Vagina (tissue), 2 donors: ENCODE results near the gene FOXR1. TPM values are rescaled to one million over a fixed set of nuclear protein-coding genes. Genes with fewer than 3 reads are reported as not detected.

Source experiments
- DNase-seq, 2 donors: peaks; one replicate each; pipeline ENCODE4 v3.0.0-alpha.2; 2017; ENCODE audit errors: extremely low spot score in 2 of 2
- H3K27ac ChIP-seq: fragments of 200-600 bp; sonication (generic); one replicate; pipeline ENCODE4 v1.5.1; 2019
- H3K27me3 ChIP-seq: fragments of 200-600 bp; sonication (generic); one replicate; pipeline ENCODE4 v1.5.1; 2019
- H3K36me3 ChIP-seq, 2 donors: fragments of 200-600 bp; sonication (generic); one replicate each; pipeline ENCODE4 v1.5.1; 2017 to 2019
- H3K4me1 ChIP-seq: fragments of 200-600 bp; sonication (generic); one replicate; pipeline ENCODE4 v1.5.1; 2019
- H3K4me3 ChIP-seq, 2 donors: fragments of 200-600 bp; sonication (generic); 1 replicate in 1 of 2; 2 replicates in 1 of 2; pipeline ENCODE4 v1.5.1; 2016 to 2019
- H3K9me3 ChIP-seq: fragments of 200-600 bp; sonication (generic); one replicate; pipeline ENCODE4 v1.5.1; 2019
- CTCF ChIP-seq, 3 experiments: fragments of 450-650 bp in 2 of 3; fragments of 200-600 bp in 1 of 3; sonication (generic) in 1 of 3; IDR thresholded peaks; one replicate each; pipeline ENCODE4 v1.5.1; 2017 to 2019; ENCODE audit warnings: antibody characterized with exemption in 3 of 3, mild to moderate bottlenecking in 2 of 3, moderate library complexity in 2 of 3
- POLR2A ChIP-seq, 2 donors: fragments of 450-650 bp; IDR thresholded peaks; one replicate each; pipeline ENCODE4 v1.6.1; 2017; ENCODE audit warnings: antibody characterized with exemption in 2 of 2, mild to moderate bottlenecking in 2 of 2, moderate library complexity in 2 of 2
- POLR2AphosphoS5 ChIP-seq, 2 donors: sonication (generic); formaldehyde crosslinking; IDR thresholded peaks; one replicate each; pipeline ENCODE4 v1.9.0; 2017; ENCODE audit warnings: antibody characterized with exemption in 2 of 2, mild to moderate bottlenecking in 2 of 2, low read depth in 1 of 2; ENCODE audit not compliant: insufficient read depth in 1 of 2
- intact Hi-C: fragments of 100-400 bp; cut with DNase I; formaldehyde crosslinking; loops from one replicate; pipeline ENCODE4 v1.15.1; 2023
- total RNA-seq: library from RNA; depleted of rRNA; stranded (reverse); fragments of >200 nt; gene quantifications from one replicate; pipeline ENCODE4 v1.2.3, GENCODE V29; 2016

Gene FOXR1
- total RNA-seq, 1 donor from 2014 or later = not detected

DNA sequence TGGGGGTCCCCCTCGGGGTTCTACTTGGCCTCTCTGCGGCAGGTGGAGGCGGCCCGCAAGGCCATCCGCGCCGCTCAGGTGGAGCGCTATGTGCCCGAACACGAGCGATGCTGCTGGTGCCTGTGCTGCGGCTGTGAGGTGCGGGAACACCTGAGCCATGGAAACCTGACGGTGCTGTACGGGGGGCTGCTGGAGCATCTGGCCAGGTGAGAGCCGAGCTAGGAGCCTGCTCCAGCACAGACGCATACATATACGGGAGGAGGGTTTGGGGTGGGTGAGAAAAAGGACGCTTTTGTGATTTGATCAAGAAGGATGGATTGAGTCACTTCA lies 26.8 kb downstream of the FOXR1 start:
- no peaks in the 10 kb centered on the region for H3K9me3 ChIP-seq
- H3K36me3 ChIP-seq = peaks cover 0 to 27% of the 10 kb centered on the region in 2 donors
- TF ChIP-seq CTCF (IDR thresholded peaks at IDR 0.05) = no peak
- TF ChIP-seq POLR2A (IDR thresholded peaks at IDR 0.05) = no peak
- TF ChIP-seq POLR2AphosphoS5 (IDR thresholded peaks at IDR 0.05; ENCODE audit: insufficient read depth in 1 of 2, low read depth in 1 of 2) = no peak
- intact Hi-C loops = no loop called here
- DNase-seq = no peak
- H3K4me1 ChIP-seq = peaks cover 34% of the 10 kb centered on the region
- H3K27ac ChIP-seq = peak overlapping the region; percentile 65
- peak overlapping the region; percentile 86 to 88 for H3K4me3 ChIP-seq
- no peaks in the 10 kb centered on the region for H3K27me3 ChIP-seq

- Histone ChIP-seq H3K9me3 (no peaks in the 10 kb centered on the region), H3K4me3 (peak overlapping the region; percentile 86 to 88), H3K4me1 (peaks cover 34% of the 10 kb centered on the region), H3K27ac (peak overlapping the region; percentile 65), H3K27me3 (no peaks in the 10 kb centered on the region), H3K36me3 (peaks cover 0 to 27% of the 10 kb centered on the region in 2 donors)
- intact Hi-C loops = no loop called here
- no peak for TF ChIP-seq POLR2AphosphoS5 (IDR thresholded peaks at IDR 0.05; ENCODE audit: insufficient read depth in 1 of 2, low read depth in 1 of 2)
- no peak for TF ChIP-seq CTCF (IDR thresholded peaks at IDR 0.05)
- no peak for TF ChIP-seq POLR2A (IDR thresholded peaks at IDR 0.05)
- no peak for DNase-seq
These were observed 27.3 kb downstream of the FOXR1 start for GRCh38 chr11:118998822-118999221.

DNA sequence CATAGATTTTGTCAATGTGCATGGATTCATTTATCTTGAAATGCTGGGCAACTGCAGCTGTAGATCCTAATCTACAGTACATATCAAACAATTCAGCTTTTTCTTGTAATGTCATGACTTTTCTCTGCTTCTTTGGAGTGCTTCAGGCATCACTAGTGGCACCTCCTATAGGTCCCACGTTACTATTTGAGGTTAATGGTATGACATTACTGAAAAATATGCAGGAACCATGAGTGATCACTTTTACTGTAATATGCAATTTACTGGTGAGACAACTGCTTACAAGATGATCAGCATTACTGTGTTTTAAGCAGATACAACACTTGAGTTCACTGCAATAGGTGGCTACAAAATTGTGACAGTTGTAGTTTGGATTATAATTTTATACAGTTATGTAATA lies 29.3 kb downstream of the FOXR1 start:
- no peak for DNase-seq
- H3K4me3 ChIP-seq = no peak overlapping the region
- H3K4me1 ChIP-seq = peaks cover 34% of the 10 kb centered on the region
- H3K27ac ChIP-seq = no peak overlapping the region
- H3K9me3 ChIP-seq = no peaks in the 10 kb centered on the region
- intact Hi-C loops = no loop called here
- H3K27me3 ChIP-seq = no peaks in the 10 kb centered on the region
- no peak for TF ChIP-seq POLR2AphosphoS5 (IDR thresholded peaks at IDR 0.05; ENCODE audit: insufficient read depth in 1 of 2, low read depth in 1 of 2)
- no peak for TF ChIP-seq POLR2A (IDR thresholded peaks at IDR 0.05)
- no peak for TF ChIP-seq CTCF (IDR thresholded peaks at IDR 0.05)
- H3K36me3 ChIP-seq = peaks cover 0 to 31% of the 10 kb centered on the region in 2 donors

- Histone ChIP-seq H3K4me3 (no peak overlapping the region), H3K4me1 (no peaks in the 10 kb centered on the region), H3K9me3 (no peaks in the 10 kb centered on the region), H3K27ac (no peak overlapping the region), H3K27me3 (no peaks in the 10 kb centered on the region), H3K36me3 (peaks cover 0 to 53% of the 10 kb centered on the region in 2 donors)
- no peak for DNase-seq
- intact Hi-C loops = no loop called here
- TF ChIP-seq POLR2AphosphoS5 (IDR thresholded peaks at IDR 0.05; ENCODE audit: insufficient read depth in 1 of 2, low read depth in 1 of 2) (no peak), CTCF (IDR thresholded peaks at IDR 0.05) (no peak), POLR2A (IDR thresholded peaks at IDR 0.05) (no peak)
These were observed 35.1 kb downstream of the FOXR1 start for GRCh38 chr11:119006656-119007055.

DNA sequence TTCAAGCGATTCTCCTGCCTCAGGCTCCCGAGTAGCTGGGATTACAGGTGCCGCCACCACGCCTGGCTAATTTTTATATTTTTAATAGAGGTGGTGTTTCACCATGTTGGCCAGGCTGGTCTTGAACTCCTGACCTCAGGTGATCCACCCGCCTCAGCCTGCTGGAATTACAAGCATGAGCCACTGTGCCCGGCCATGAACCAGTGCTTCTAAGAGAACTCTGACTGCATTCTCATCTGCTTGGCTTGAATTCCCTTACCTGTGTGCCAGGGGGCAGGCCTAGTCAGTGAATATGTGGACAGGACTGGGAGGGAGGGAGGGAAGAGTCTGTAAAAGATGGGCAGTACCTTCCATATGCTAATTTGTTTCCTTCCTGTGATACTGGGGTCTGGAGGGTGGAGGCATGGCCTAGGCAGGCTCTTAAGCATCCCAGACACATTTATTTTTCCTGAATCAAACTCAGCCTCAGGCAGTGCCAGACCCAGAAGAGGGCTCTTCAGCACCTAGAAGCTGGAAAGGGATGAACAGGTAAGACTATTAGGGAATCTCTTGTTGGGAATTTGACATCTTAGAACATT lies 40.0 kb downstream of the FOXR1 start:
- no peak for DNase-seq
- Histone ChIP-seq H3K4me3 (no peak overlapping the region), H3K9me3 (no peaks in the 10 kb centered on the region), H3K36me3 (peaks cover 0 to 75% of the 10 kb centered on the region in 2 donors), H3K4me1 (peaks cover 15% of the 10 kb centered on the region), H3K27me3 (no peaks in the 10 kb centered on the region), H3K27ac (no peak overlapping the region)
- TF ChIP-seq CTCF (IDR thresholded peaks at IDR 0.05) = no peak
- no peak for TF ChIP-seq POLR2AphosphoS5 (IDR thresholded peaks at IDR 0.05; ENCODE audit: insufficient read depth in 1 of 2, low read depth in 1 of 2)
- no peak for TF ChIP-seq POLR2A (IDR thresholded peaks at IDR 0.05)
- intact Hi-C loops = no loop called here
